Lower lobe of right lung (tissue), 2 donors: Measurements from ENCODE around the gene ISM2. TPM values are rescaled to one million over a fixed set of nuclear protein-coding genes. Genes with fewer than 3 reads are reported as not detected.

Source experiments
- ATAC-seq, 2 donors: fragments of 200-7000 bp; cut with Tn5 transposase; one replicate each; pipeline ENCODE4 v1.9.1; 2020 to 2022; ENCODE audit warnings: mild to moderate bottlenecking in 2 of 2, moderate library complexity in 2 of 2
- DNase-seq: peaks from one replicate; pipeline ENCODE4 v3.0.0-alpha.2; 2020
- H3K27ac ChIP-seq: fragments of 200-600 bp; one replicate; pipeline ENCODE4 v1.8.0; 2022
- H3K27me3 ChIP-seq: fragments of 200-600 bp; one replicate; pipeline ENCODE4 v1.8.0; 2022; ENCODE audit warnings: low read depth
- H3K36me3 ChIP-seq: fragments of 200-600 bp; one replicate; pipeline ENCODE4 v1.8.0; 2022; ENCODE audit warnings: mild to moderate bottlenecking
- H3K4me1 ChIP-seq: fragments of 200-600 bp; one replicate; pipeline ENCODE4 v1.8.0; 2022
- H3K4me3 ChIP-seq: fragments of 200-600 bp; one replicate; pipeline ENCODE4 v1.8.0; 2022; ENCODE audit warnings: mild to moderate bottlenecking
- H3K9me3 ChIP-seq: fragments of 200-600 bp; one replicate; pipeline ENCODE4 v1.8.0; 2022
- CTCF ChIP-seq: fragments of 200-600 bp; IDR thresholded peaks from one replicate; pipeline ENCODE4 v1.8.0; 2022; ENCODE audit warnings: antibody characterized with exemption, mild to moderate bottlenecking
- intact Hi-C: fragments of 100-400 bp; cut with DNase I; formaldehyde crosslinking; loops from one replicate; pipeline ENCODE4 v1.11.0; 2022
- total RNA-seq: library from RNA; stranded (reverse); fragmentation: NEBNext Ultra II Directional; extraction: Animal tissue kit (Norgen Biotek cat#: 25700); gene quantifications from one replicate; pipeline ENCODE4 v1.2.1, GENCODE V29; 2021
- donor health status: DM: no; HTN: yes; CAD: no; lungs with severe emphysema.

The ISM2 gene
- total RNA-seq, 1 donor from 2014 or later = not detected

DNA sequence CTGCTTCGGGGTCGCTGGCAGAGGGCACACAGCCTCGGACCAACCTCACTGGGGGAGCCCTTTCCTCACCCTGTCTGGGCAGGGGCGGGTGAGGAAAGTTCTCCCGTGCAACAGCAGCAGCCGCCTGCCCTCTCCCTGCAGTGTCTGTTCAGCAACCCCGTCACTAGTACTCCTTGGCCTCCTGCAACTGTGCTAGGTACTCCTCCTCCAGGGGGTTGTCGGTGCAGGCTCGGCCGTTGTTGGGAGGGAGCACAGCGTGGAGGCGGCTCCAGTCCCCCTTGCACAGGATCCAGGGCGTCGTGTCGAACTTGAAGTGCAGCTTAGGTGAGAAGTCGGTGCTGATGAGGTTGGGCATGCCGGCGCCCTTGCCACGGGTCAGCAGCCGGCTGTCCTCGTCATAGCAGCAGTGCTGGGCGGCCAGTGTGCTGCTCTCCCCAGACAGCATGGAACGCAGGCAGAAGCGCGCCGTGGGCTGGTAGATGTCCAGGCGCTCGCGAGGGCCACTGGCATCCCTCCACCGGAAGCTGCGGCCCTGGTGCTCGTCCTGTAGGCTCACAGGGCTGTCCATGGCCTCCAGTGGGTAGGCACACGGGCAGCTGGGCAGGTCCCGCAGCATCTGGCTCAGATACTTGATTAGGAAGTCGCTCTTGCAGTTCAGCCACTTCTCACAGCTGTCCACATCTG is 23.0 kb downstream of the ISM2 start:
- DNase-seq = no peak
- intact Hi-C loops = no loop called here
- no peaks in the 10 kb centered on the region for H3K27me3 ChIP-seq
- H3K4me3 ChIP-seq = no peak overlapping the region
- H3K9me3 ChIP-seq = no peaks in the 10 kb centered on the region
- H3K36me3 ChIP-seq = peaks cover under 1% of the 10 kb centered on the region
- H3K27ac ChIP-seq = no peak overlapping the region
- no peak for TF ChIP-seq CTCF
- no peaks in the 10 kb centered on the region for H3K4me1 ChIP-seq
- peak in 1 of 2 donors; percentile 12 for ATAC-seq

- no peak for TF ChIP-seq CTCF
- no peak for ATAC-seq
- intact Hi-C loops = no loop called here
Observed at GRCh38 chr14:77474479-77475177, 24.0 kb downstream of the ISM2 start.

DNA sequence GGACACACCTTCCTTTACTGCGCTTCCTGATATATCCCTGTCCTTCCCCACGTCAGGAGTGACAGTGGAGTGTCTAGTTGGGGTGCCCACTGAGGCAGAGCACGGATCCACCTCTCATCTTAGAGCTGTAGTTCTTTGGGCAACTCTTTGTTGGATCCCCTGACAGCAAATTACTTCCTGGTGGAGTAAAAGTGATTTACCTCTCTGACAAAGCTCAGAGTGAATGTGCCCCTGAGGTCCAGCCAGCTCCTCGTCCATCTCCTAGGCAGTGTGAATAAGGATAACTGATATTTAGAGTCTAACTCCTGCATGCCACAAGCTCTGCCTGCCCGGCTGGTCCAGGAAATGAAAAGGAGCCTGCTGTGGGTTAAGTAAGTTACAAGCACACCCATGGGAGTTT is 24.7 kb downstream of the ISM2 start:
- Histone ChIP-seq H3K27me3 (no peaks in the 10 kb centered on the region), H3K4me3 (no peak overlapping the region), H3K9me3 (no peaks in the 10 kb centered on the region), H3K36me3 (peaks cover 17% of the 10 kb centered on the region), H3K4me1 (no peaks in the 10 kb centered on the region), H3K27ac (no peak overlapping the region)
- intact Hi-C loops = no loop called here
- DNase-seq = no peak
- no peak for ATAC-seq
- TF ChIP-seq CTCF = no peak

More at GRCh38 chr14:77474479-77475177, 24.0 kb downstream of the ISM2 start:
- H3K9me3 ChIP-seq = no peaks in the 10 kb centered on the region
- peaks cover 10% of the 10 kb centered on the region for H3K36me3 ChIP-seq
- no peak overlapping the region for H3K27ac ChIP-seq
- no peaks in the 10 kb centered on the region for H3K4me1 ChIP-seq
- H3K27me3 ChIP-seq = no peaks in the 10 kb centered on the region
- no peak overlapping the region for H3K4me3 ChIP-seq
- no peak for DNase-seq

DNA sequence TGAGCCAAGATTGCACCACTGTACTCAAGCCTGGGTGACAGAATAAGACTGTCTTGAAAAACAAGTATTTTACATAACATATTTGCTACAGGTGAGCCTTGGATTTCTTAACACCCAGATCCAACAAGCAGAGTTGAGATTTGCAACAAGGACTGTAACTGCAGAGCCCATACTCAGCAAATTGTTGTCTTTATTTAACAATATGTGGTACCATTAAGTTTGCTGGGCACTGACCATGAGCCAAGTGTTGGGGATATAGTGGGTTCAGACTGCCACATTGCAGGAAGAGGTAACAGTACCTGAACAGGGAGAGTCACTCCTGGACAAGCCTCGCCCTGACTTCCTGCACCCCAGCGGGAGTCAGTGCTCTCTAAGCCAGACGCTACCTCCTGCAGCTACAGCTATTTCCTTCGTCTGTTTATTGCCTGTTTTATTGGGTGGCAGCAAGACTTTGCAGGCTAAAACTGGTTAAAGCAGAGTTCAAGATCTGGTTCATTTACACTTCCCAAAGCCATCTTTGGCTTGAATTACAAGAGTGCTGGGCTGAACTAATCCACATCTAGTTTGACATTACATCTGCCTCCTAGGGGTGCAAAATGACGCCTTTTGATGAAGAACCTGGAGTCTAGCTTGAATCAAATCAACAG is 28.3 kb downstream of the ISM2 start:
- DNase-seq = no peak
- no peak for TF ChIP-seq CTCF
- intact Hi-C loops = no loop called here
- peaks cover 52% of the 10 kb centered on the region for H3K36me3 ChIP-seq
- H3K4me3 ChIP-seq = no peak overlapping the region
- ATAC-seq = no peak
- H3K4me1 ChIP-seq = no peaks in the 10 kb centered on the region
- H3K9me3 ChIP-seq = no peaks in the 10 kb centered on the region
- H3K27ac ChIP-seq = no peak overlapping the region
- no peaks in the 10 kb centered on the region for H3K27me3 ChIP-seq

DNA sequence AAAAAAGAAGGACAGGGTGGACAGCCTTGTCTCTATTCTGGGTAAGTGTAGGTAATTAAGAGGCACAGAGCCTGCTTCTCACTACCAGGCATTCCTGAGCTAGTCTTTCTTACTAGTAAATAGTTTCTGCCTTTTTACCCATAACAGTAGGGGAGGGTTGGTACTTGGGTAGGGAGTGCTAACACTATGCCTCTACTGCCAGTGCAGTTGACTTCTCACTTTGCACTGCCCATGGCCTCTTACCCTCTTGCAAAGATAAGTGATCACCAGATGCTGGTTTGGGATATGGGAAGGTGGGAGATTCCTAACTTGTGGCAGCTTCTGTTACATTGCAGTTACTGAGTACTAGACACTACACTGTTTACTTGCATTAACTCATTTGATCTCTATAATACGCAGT is 29.1 kb downstream of the ISM2 start:
- Histone ChIP-seq H3K27ac (no peak overlapping the region), H3K9me3 (no peaks in the 10 kb centered on the region), H3K27me3 (no peaks in the 10 kb centered on the region), H3K4me3 (no peak overlapping the region), H3K36me3 (peaks cover 60% of the 10 kb centered on the region), H3K4me1 (no peaks in the 10 kb centered on the region)
- TF ChIP-seq CTCF = no peak
- ATAC-seq (no peak), DNase-seq (no peak)
- intact Hi-C loops = no loop called here
